A549 (cell line): ENCODE data around the gene LMTK3. TPM values are rescaled to one million over a fixed set of nuclear protein-coding genes. Genes with fewer than 3 reads are reported as not detected.
A peak's percentile ranks its signal among the peaks of the same experiment; 100 is the strongest.

Experiments
- ATAC-seq, 2 experiments: fragments of 200-7000 bp in 1 of 2; fragments of >200 bp in 1 of 2; cut with Nextera tagmentation in 1 of 2; cut with Tn5 transposase in 1 of 2; 3 replicates each; pipeline versions ENCODE4 v1.8.0 to v1.9.1; 2018 to 2020; ENCODE audit warnings: mild to moderate bottlenecking in 1 of 2, moderate library complexity in 1 of 2
- CTCF ChIA-PET: fragments of 300-600 bp; sonication (Branson Sonifier 250); formaldehyde crosslinking; extraction: SDS; loops from one replicate; lab custom pipeline; 2021; ENCODE audit warnings: antibody characterized with exemption, inconsistent platforms; lab: Yijun Ruan, JAX
- POLR2A ChIA-PET: fragments of 350-600 bp; formaldehyde crosslinking; extraction: SDS; loops from one replicate; lab custom pipeline; 2021; ENCODE audit warnings: antibody characterized with exemption, inconsistent platforms; lab: Yijun Ruan, JAX
- DNase-seq, 2 experiments: peaks; one replicate each; pipeline versions ENCODE4 v3.0.0 to v3.0.0-alpha.2; 2011 to 2016; ENCODE audit warnings: low read depth in 1 of 2, low spot score in 1 of 2
- FAIRE-seq: peaks from 2 replicates; lab custom pipeline; 2011; peaks lifted over from hg19 to GRCh38; lab: Jason Lieb, UNC
- H3K27ac ChIP-seq, 2 experiments: fragments of >200 bp; sonication (Bioruptor Twin); formaldehyde crosslinking; 3 replicates each; pipeline ENCODE4 v1.5.1; 2016 to 2017
- H3K4me1 ChIP-seq: fragments of >200 bp; sonication (Bioruptor Twin); formaldehyde crosslinking; 3 replicates; pipeline ENCODE4 v1.6.1; 2016
- H3K4me2 ChIP-seq: fragments of >200 bp; sonication (Bioruptor Twin); formaldehyde crosslinking; 3 replicates; pipeline ENCODE4 v1.6.1; 2016
- H3K4me3 ChIP-seq: fragments of >200 bp; sonication (Bioruptor Twin); formaldehyde crosslinking; 3 replicates; pipeline ENCODE4 v1.5.1; 2016
- H3K9me3 ChIP-seq: fragments of >200 bp; sonication (Bioruptor Twin); formaldehyde crosslinking; 3 replicates; pipeline ENCODE4 v1.6.1; 2016
- CBX2 ChIP-seq: fragments of 200-600 bp; sonication (generic); IDR thresholded peaks from 2 replicates; pipeline ENCODE4 v1.6.1; 2016; ENCODE audit warnings: low read depth, mild to moderate bottlenecking, borderline replicate concordance
- CHD2 ChIP-seq: fragments of 150-350 bp; IDR thresholded peaks from 2 replicates; pipeline ENCODE4 v1.6.1; 2014; ENCODE audit warnings: low read length; ENCODE audit not compliant: partially characterized antibody
- CHD4 ChIP-seq: fragments of 200-600 bp; sonication (generic); IDR thresholded peaks from 2 replicates; pipeline ENCODE4 v1.6.1; 2016; ENCODE audit warnings: antibody characterized with exemption, mild to moderate bottlenecking, borderline replicate concordance
- CTCF ChIP-seq: fragments of >200 bp; sonication (Bioruptor Twin); formaldehyde crosslinking; IDR thresholded peaks from 3 replicates; pipeline ENCODE4 v1.5.1; 2016
- ELK1 ChIP-seq: fragments of 150-350 bp; IDR thresholded peaks from 2 replicates; pipeline ENCODE4 v1.6.1; 2014; ENCODE audit warnings: low read depth, mild to moderate bottlenecking, low read length
- FOSB ChIP-seq: fragments of 250-450 bp; sonication (Bioruptor Pico); IDR thresholded peaks from 2 replicates; pipeline ENCODE4 v1.5.0; 2020; ENCODE audit warnings: mild to moderate bottlenecking, moderate library complexity
- FOSL2 ChIP-seq, 2 experiments: fragments of 450-650 bp in 1 of 2; fragments of >200 bp in 1 of 2; sonication (Bioruptor Twin) in 1 of 2; formaldehyde crosslinking; IDR thresholded peaks; 2 replicates each; pipeline versions ENCODE4 v1.5.0 to v1.6.1; 2016 to 2020; ENCODE audit warnings: mild to moderate bottlenecking in 1 of 2, moderate library complexity in 1 of 2
- HEYL ChIP-seq: fragments of 250-450 bp; sonication (Bioruptor Pico); IDR thresholded peaks from 2 replicates; pipeline ENCODE4 v1.8.0; 2021; ENCODE audit warnings: mild to moderate bottlenecking, moderate library complexity
- HMGXB4 ChIP-seq: fragments of 250-450 bp; sonication (Bioruptor Pico); IDR thresholded peaks from 2 replicates; pipeline ENCODE4 v1.5.0; 2021; ENCODE audit warnings: mild to moderate bottlenecking, moderate library complexity, borderline replicate concordance
- KDM5A ChIP-seq: fragments of 200-600 bp; sonication (generic); IDR thresholded peaks from 2 replicates; pipeline ENCODE4 v1.6.1; 2016; ENCODE audit warnings: antibody characterized with exemption, mild to moderate bottlenecking
- MAX ChIP-seq: IDR thresholded peaks from 2 replicates; pipeline ENCODE4 v1.6.1; 2012
- MYC ChIP-seq: IDR thresholded peaks from 2 replicates; pipeline ENCODE4 v1.6.1; 2012; ENCODE audit warnings: mild to moderate bottlenecking, inconsistent platforms, low read length, improper control_type of control experiment, borderline replicate concordance
- RARB ChIP-seq: fragments of 250-450 bp; sonication (Bioruptor Pico); IDR thresholded peaks from 2 replicates; pipeline ENCODE4 v1.8.0; 2021; ENCODE audit warnings: mild to moderate bottlenecking, moderate library complexity
- RNF2 ChIP-seq: fragments of 200-600 bp; sonication (generic); IDR thresholded peaks from 2 replicates; pipeline ENCODE4 v1.6.1; 2016; ENCODE audit warnings: low read depth, mild to moderate bottlenecking, antibody characterized with exemption, moderate library complexity, borderline replicate concordance
- SMC3 ChIP-seq: fragments of >200 bp; sonication (Bioruptor Twin); formaldehyde crosslinking; IDR thresholded peaks from 3 replicates; pipeline ENCODE4 v1.6.1; 2018; ENCODE audit warnings: inconsistent platforms
- ZSCAN20 ChIP-seq: fragments of 250-450 bp; sonication (Bioruptor Pico); IDR thresholded peaks from 2 replicates; pipeline ENCODE4 v1.8.0; 2022; ENCODE audit warnings: mild to moderate bottlenecking, moderate library complexity
- WGBS: methylation state at CpG from one replicate; pipeline ENCODE4 v1.1.6; 2017; ENCODE audit errors: missing lambda C conversion rate; 5-methylcytosine and 5-hydroxymethylcytosine counted together
- polyA plus RNA-seq, 4 experiments: library from polyadenylated mRNA; depleted of rRNA in 3 of 4; stranded (reverse); fragments of >200 nt; fragmentation: RNase III in 1 of 4; extraction: RNeasy Plus Mini Kit Qiagen cat#74134 plus additional on column Dnase treatment in 1 of 4; gene quantifications; 2 replicates in 3 of 4; 3 replicates in 1 of 4; pipeline ENCODE4 v1.2.3, GENCODE V29; 2011 to 2017

LMTK3 gene
- polyA plus RNA-seq, 2 of the 4 experiments (the other 2 are of a cell fraction): 0.62 to 6.1 TPM

- no peak for TF ChIP-seq FOSL2 (IDR thresholded peaks at IDR 0.05)
- no peak for TF ChIP-seq FOSL2 (CRISPR knock-in tag; IDR thresholded peaks at IDR 0.05)
- no peak for TF ChIP-seq CBX2
- no peak for TF ChIP-seq CHD2
- TF ChIP-seq ELK1: no peak
- TF ChIP-seq FOSB (CRISPR knock-in tag): no peak
- no peak for TF ChIP-seq HMGXB4 (CRISPR knock-in tag)
- no peak for TF ChIP-seq RARB (CRISPR knock-in tag)
- TF ChIP-seq RNF2: no peak
- no peak for TF ChIP-seq MAX
- TF ChIP-seq CHD4: no peak
- no peak for TF ChIP-seq KDM5A
- no peak for TF ChIP-seq SMC3
- FAIRE-seq (no peak), DNase-seq (no peak), ATAC-seq (peak; percentile 12 to 22; a peak in 4 of 6 replicates)
- Histone ChIP-seq H3K9me3 (no peaks in the 10 kb centered on the region), H3K4me2 (no peak overlapping the region), H3K4me3 (no peak overlapping the region), H3K27ac (peak overlapping the region; percentile 17 to 77; a peak in 3 of 6 replicates), H3K4me1 (peaks cover 27% of the 10 kb centered on the region)
- ChIA-PET POLR2A (no interaction called here), CTCF (interaction anchor here (0.5 to 1.5 kb wide), 3 partner anchors 11 to 37 kb away, joined by 3 to 4 read pairs (median 4); no protein-coding TSS in a partner anchor)
- WGBS: 80% methylated on average over 13 of the region's 25 CpGs
Observed at GRCh38 chr19:48544856-48545750, 33.5 kb upstream of the LMTK3 start.

- ChIA-PET CTCF (interaction anchor here (4.2 to 6.8 kb wide), 2 partner anchors 9 to 35 kb away, joined by 24 to 42 read pairs; partner anchors contain the start of gene SULT2B1), POLR2A (no interaction called here)
- Histone ChIP-seq H3K9me3 (no peaks in the 10 kb centered on the region), H3K27ac (peak overlapping the region; percentile 62 to 85), H3K4me2 (peak overlapping the region; percentile 54), H3K4me1 (peaks cover 41% of the 10 kb centered on the region), H3K4me3 (no peak overlapping the region)
- TF ChIP-seq HEYL (CRISPR knock-in tag) (no peak), FOSL2 (IDR thresholded peaks at IDR 0.05) (no peak), FOSL2 (CRISPR knock-in tag; IDR thresholded peaks at IDR 0.05) (no peak), MAX (peak; percentile 89), CTCF (no peak), ZSCAN20 (CRISPR knock-in tag) (no peak), MYC (peak; percentile 55; the same call in 1 of the 2 replicates)
- peak; percentile 69 to 78 for DNase-seq
- ATAC-seq: peak; percentile 72 to 79
- 22% methylated on average over 19 of the region's 19 CpGs for WGBS
- no peak for FAIRE-seq
Observed at GRCh38 chr19:48543121-48543710, 31.6 kb upstream of the LMTK3 start.
